Esophagus squamous epithelium (tissue), 4 donors: ENCODE results near the gene NEB.

Source experiments
- POLR2A ChIP-seq, 4 donors: fragments of 450-650 bp; IDR thresholded peaks; one replicate each; pipeline ENCODE4 v1.6.1; 2017; ENCODE audit warnings: antibody characterized with exemption in 4 of 4, mild to moderate bottlenecking in 4 of 4, moderate library complexity in 3 of 4
- TF ChIP-seq, protein P1 (sequence below), 6 experiments: fragments of 450-650 bp in 4 of 6; fragments of 200-600 bp in 2 of 6; sonication (generic) in 2 of 6; IDR thresholded peaks; one replicate each; pipeline ENCODE4 v1.5.1; 2016 to 2019; ENCODE audit warnings: antibody characterized with exemption in 6 of 6, mild to moderate bottlenecking in 4 of 6, moderate library complexity in 4 of 6

DNA sequence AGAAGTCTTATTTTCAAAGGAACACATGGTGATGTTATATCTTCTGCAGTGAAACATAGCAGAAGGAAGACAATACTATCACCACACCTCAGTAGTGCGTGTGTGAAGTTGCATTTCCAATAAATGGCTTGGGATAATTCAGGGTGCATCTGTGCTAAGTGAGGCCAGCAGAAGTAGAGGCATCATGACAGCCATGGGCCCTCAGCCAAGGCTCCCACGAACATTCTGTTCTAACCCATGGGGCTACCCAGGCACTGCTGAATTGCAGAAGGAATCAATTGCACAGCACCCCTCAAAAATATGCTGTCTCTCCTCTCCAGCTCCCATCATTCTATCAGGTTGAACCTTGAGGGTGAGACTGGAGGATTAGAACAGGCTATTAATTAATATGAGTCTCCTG lies 185.1 kb downstream of the NEB start:
- TF ChIP-seq POLR2A (IDR thresholded peaks at IDR 0.05) = no peak
- TF ChIP-seq, protein P1, sequence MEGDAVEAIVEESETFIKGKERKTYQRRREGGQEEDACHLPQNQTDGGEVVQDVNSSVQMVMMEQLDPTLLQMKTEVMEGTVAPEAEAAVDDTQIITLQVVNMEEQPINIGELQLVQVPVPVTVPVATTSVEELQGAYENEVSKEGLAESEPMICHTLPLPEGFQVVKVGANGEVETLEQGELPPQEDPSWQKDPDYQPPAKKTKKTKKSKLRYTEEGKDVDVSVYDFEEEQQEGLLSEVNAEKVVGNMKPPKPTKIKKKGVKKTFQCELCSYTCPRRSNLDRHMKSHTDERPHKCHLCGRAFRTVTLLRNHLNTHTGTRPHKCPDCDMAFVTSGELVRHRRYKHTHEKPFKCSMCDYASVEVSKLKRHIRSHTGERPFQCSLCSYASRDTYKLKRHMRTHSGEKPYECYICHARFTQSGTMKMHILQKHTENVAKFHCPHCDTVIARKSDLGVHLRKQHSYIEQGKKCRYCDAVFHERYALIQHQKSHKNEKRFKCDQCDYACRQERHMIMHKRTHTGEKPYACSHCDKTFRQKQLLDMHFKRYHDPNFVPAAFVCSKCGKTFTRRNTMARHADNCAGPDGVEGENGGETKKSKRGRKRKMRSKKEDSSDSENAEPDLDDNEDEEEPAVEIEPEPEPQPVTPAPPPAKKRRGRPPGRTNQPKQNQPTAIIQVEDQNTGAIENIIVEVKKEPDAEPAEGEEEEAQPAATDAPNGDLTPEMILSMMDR (IDR thresholded peaks at IDR 0.05) = no peak
